Activated B cell treated with CpG ODN at 0.5 μM for 24 hours (primary cell): ENCODE data around the gene TTPAL. TPM values are rescaled to one million over a fixed set of nuclear protein-coding genes. Genes with fewer than 3 reads are reported as not detected.

Experiments used
- ATAC-seq: fragments of 200-7000 bp; cut with Tn5 transposase; one replicate; pipeline ENCODE4 v1.10.0; 2021; ENCODE audit warnings: low read depth, mild to moderate bottlenecking, moderate library complexity
- CTCF ChIA-PET: fragments of 350-600 bp; sonication (Branson Sonifier 250); formaldehyde crosslinking; loops from one replicate; lab custom pipeline; 2021; ENCODE audit warnings: antibody characterized with exemption; lab: Charles Lee
- POLR2A ChIA-PET: fragments of 350-600 bp; sonication (Branson Sonifier 250); formaldehyde crosslinking; loops from one replicate; lab custom pipeline; 2021; ENCODE audit warnings: antibody characterized with exemption; lab: Charles Lee
- DNase-seq: peaks from one replicate; pipeline ENCODE4 v3.0.0; 2022
- H3K27ac Mint-ChIP-seq: one replicate; pipeline ENCODE4 v1.8.0; 2020; ENCODE audit warnings: mixed read lengths
- H3K27me3 Mint-ChIP-seq: one replicate; pipeline ENCODE4 v1.8.0; 2021; ENCODE audit warnings: mixed read lengths
- H3K36me3 Mint-ChIP-seq: one replicate; pipeline ENCODE4 v1.8.0; 2021; ENCODE audit warnings: low read depth, mixed read lengths
- H3K4me1 Mint-ChIP-seq: one replicate; pipeline ENCODE4 v1.8.0; 2021; ENCODE audit warnings: mixed read lengths
- H3K4me3 Mint-ChIP-seq: one replicate; pipeline ENCODE4 v1.8.0; 2020; ENCODE audit warnings: mild to moderate bottlenecking, mixed read lengths
- H3K9me3 Mint-ChIP-seq: one replicate; pipeline ENCODE4 v1.8.0; 2020; ENCODE audit warnings: mixed read lengths
- CTCF ChIP-seq: fragments of 200-600 bp; IDR thresholded peaks from one replicate; pipeline ENCODE4 v1.8.0; 2022; ENCODE audit warnings: antibody characterized with exemption, mild to moderate bottlenecking
- intact Hi-C: fragments of 100-400 bp; cut with micrococcal nuclease; formaldehyde crosslinking; loops from one replicate; pipeline ENCODE4 v1.15.1; 2024
- total RNA-seq: library from RNA; stranded (reverse); gene quantifications from 2 replicates; pipeline ENCODE4 v1.2.3, GENCODE V29; 2022

TTPAL gene
- total RNA-seq, 1 donor from 2014 or later, result 27.5 TPM

GRCh38 chr20:44517454-44517853, 41.8 kb downstream of the TTPAL start:
- Mint-ChIP-seq H3K27me3 (no peaks in the 10 kb centered on the region), H3K4me1 (peaks cover 42% of the 10 kb centered on the region), H3K27ac (no peak overlapping the region), H3K4me3 (no peak overlapping the region), H3K36me3 (peaks cover 44% of the 10 kb centered on the region), H3K9me3 (no peaks in the 10 kb centered on the region)
- intact Hi-C loops, result no loop called here
- no peak for ATAC-seq
- ChIA-PET CTCF (no interaction called here), POLR2A (interaction anchor here (1.2 kb wide), 1 partner anchor 130 kb away, joined by 4 read pairs; no protein-coding TSS in a partner anchor)
- DNase-seq, result no peak
- TF ChIP-seq CTCF, result no peak

- no peak for ATAC-seq
- POLR2A ChIA-PET, result interaction anchor here (0.5 to 1.2 kb wide), 7 partner anchors 11 to 131 kb away, joined by 3 to 9 read pairs (median 5); no protein-coding TSS in a partner anchor
- no peak for TF ChIP-seq CTCF
- no peak for DNase-seq
- no peaks in the 10 kb centered on the region for H3K27me3 Mint-ChIP-seq
- H3K27ac Mint-ChIP-seq, result no peak overlapping the region
- intact Hi-C loops, result no loop called here
- peaks cover 47% of the 10 kb centered on the region for H3K4me1 Mint-ChIP-seq
- H3K4me3 Mint-ChIP-seq, result no peak overlapping the region
- CTCF ChIA-PET, result interaction anchor here (0.8 kb wide), 1 partner anchor 58 kb away, joined by 3 read pairs; no protein-coding TSS in a partner anchor
- H3K9me3 Mint-ChIP-seq, result no peaks in the 10 kb centered on the region
- peaks cover 36% of the 10 kb centered on the region for H3K36me3 Mint-ChIP-seq
Measured at GRCh38 chr20:44518248-44518647, 42.6 kb downstream of the TTPAL start.

- Mint-ChIP-seq H3K27ac (peak overlapping the region; percentile 83), H3K4me1 (peaks cover 47% of the 10 kb centered on the region), H3K27me3 (no peaks in the 10 kb centered on the region), H3K36me3 (peaks cover 28% of the 10 kb centered on the region), H3K9me3 (no peaks in the 10 kb centered on the region), H3K4me3 (peak overlapping the region; percentile 89)
- POLR2A ChIA-PET, result interaction anchor here (0.6 to 2.3 kb wide), 5 partner anchors 43 to 313 kb away, joined by 3 to 13 read pairs (median 6); partner anchors contain the start of gene TTPAL
- intact Hi-C loops, result loop anchor here (5.0 kb wide), 3 partner anchors 134 to 309 kb away; partner anchors contain the start of gene OSER1
- ATAC-seq, result no peak
- no peak for TF ChIP-seq CTCF
- DNase-seq, result no peak
- CTCF ChIA-PET, result interaction anchor here (0.6 to 3.0 kb wide), 3 partner anchors 55 to 1075 kb away, joined by 3 to 9 read pairs (median 9); no protein-coding TSS in a partner anchor
Measured at GRCh38 chr20:44520881-44521280, 45.2 kb downstream of the TTPAL start.

GRCh38 chr20:44521484-44522481, 46.1 kb downstream of the TTPAL start, which contains the start of gene SERINC3:
SERINC3 (minus strand) TSS chr20:44522070; CDS start chr20:44521951, 119 bp downstream.
- peak within 1 kb of the TSS; percentile 89 for H3K4me3 Mint-ChIP-seq
- peaks cover 23% of the 10 kb centered on the region for H3K36me3 Mint-ChIP-seq
- H3K27me3 Mint-ChIP-seq, result no peaks in the 10 kb centered on the region
- intact Hi-C loops, result loop anchor here (1.0 to 5.0 kb wide), 10 partner anchors 10 to 364 kb away; partner anchors contain the start of genes OSER1, TTPAL and YWHAB
- no peaks in the 10 kb centered on the region for H3K9me3 Mint-ChIP-seq
- POLR2A ChIA-PET, result interaction anchor here (0.6 to 2.3 kb wide), 12 partner anchors 9 to 314 kb away, joined by 3 to 13 read pairs (median 6); partner anchors contain the start of genes OSER1 and TTPAL
- peak within 1 kb of the TSS; percentile 83 for H3K27ac Mint-ChIP-seq
- ATAC-seq (peak; percentile 98), DNase-seq (peak; percentile 97)
- TF ChIP-seq CTCF, result no peak
- CTCF ChIA-PET, result interaction anchor here (0.6 to 3.0 kb wide), 4 partner anchors 46 to 1076 kb away, joined by 3 to 9 read pairs (median 6); partner anchors contain the start of gene TTPAL
- peaks cover 44% of the 10 kb centered on the region for H3K4me1 Mint-ChIP-seq
